GM10847 (cell line): ENCODE data around the gene APOC3.

ENCODE experiments used
- POLR2A ChIP-seq: IDR thresholded peaks from 2 replicates; pipeline ENCODE4 v1.6.1; 2011; ENCODE audit not compliant: insufficient read length; ENCODE audit errors: extremely low read depth

Gene APOC3

GRCh38 chr11:116868066-116868465, 38.4 kb downstream of the APOC3 start:
- no peak for TF ChIP-seq POLR2A

- no peak for TF ChIP-seq POLR2A
Observed at GRCh38 chr11:116869610-116870009, 39.9 kb downstream of the APOC3 start.

- no peak for TF ChIP-seq POLR2A
Observed at GRCh38 chr11:116870054-116870453, 40.3 kb downstream of the APOC3 start.

GRCh38 chr11:116871248-116871647, 41.5 kb downstream of the APOC3 start:
- no peak for TF ChIP-seq POLR2A

- no peak for TF ChIP-seq POLR2A
Observed at GRCh38 chr11:116873381-116873780, 43.7 kb downstream of the APOC3 start.

- no peak for TF ChIP-seq POLR2A
Observed at GRCh38 chr11:116874251-116874650, 44.5 kb downstream of the APOC3 start.

GRCh38 chr11:116875194-116875593, 45.5 kb downstream of the APOC3 start:
- TF ChIP-seq POLR2A: no peak

GRCh38 chr11:116876656-116877055, 46.9 kb downstream of the APOC3 start:
- TF ChIP-seq POLR2A: no peak

GRCh38 chr11:116879800-116880625, 50.3 kb downstream of the APOC3 start:
- no peak for TF ChIP-seq POLR2A

GRCh38 chr11:116881143-116881542, 51.4 kb downstream of the APOC3 start:
- TF ChIP-seq POLR2A: no peak

- no peak for TF ChIP-seq POLR2A
Observed at GRCh38 chr11:116882386-116882785, 52.7 kb downstream of the APOC3 start.
